ENCODE data around the gene SIDT2. TPM values are rescaled to one million over a fixed set of nuclear protein-coding genes. Genes with fewer than 3 reads are reported as not detected.

Gene SIDT2
- total and polyA plus RNA-seq, 2 of the 8 experiments (the other 6 are each of a cell fraction or from before 2014, with no cell fraction given) = 18.5 to 21.1 TPM

DNA sequence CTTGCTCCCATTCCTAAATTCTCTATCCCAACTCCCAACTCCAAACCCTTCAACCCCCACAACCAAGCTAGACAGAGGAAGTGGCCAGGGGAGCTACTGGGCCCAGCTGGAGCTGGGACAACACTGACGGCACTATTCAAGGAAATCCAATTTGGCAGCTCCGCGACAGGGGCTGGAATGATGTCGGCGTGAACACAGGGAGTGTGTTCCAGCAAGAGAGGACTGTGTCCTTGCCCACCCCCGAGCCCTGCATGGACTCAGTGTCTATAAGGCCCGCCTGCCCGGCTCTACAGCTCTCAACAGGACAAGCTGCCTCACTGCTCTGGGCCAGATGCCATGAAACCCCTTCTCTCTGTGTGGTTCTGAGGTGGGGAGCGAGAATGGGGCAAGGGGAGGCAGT, 42.0 kb downstream of the SIDT2 start:
- Histone ChIP-seq H3K4me3 (ENCODE audit: extremely low read depth in 1 of 4, insufficient read depth in 2 of 4, low read depth in 3 of 4, low read length in 4 of 4) (no peak overlapping the region), H4K8ac (ENCODE audit: extremely low read depth, insufficient read depth, low read length) (no peak overlapping the region), H3K4ac (replicated peaks; ENCODE audit: insufficient read length, low read depth, low read length) (no peak overlapping the region), H2BK12ac (ENCODE audit: low read depth, low read length) (no peak overlapping the region), H3K27me3 (replicated peaks in 1 of 4; ENCODE audit: control insufficient read depth in 3 of 4, extremely low read depth in 1 of 4, insufficient read depth in 3 of 4, low read length in 3 of 4) (no peaks in the 10 kb centered on the region), H4K5ac (ENCODE audit: insufficient read length, low read depth, low read length) (no peak overlapping the region), H3K4me1 (replicated peaks in 1 of 4; ENCODE audit: control insufficient read depth in 3 of 4, insufficient read depth in 4 of 4, low read length in 3 of 4) (no peaks in the 10 kb centered on the region), H3K79me1 (ENCODE audit: low read depth, low read length) (no peaks in the 10 kb centered on the region), H3K14ac (ENCODE audit: insufficient read length) (no peak overlapping the region), H3K23me2 (ENCODE audit: low read depth, low read length) (no peaks in the 10 kb centered on the region), H3K23ac (ENCODE audit: insufficient read length) (no peak overlapping the region), H3K79me2 (ENCODE audit: control insufficient read depth in 1 of 2, insufficient read depth in 2 of 2, low read length in 2 of 2) (no peaks in the 10 kb centered on the region; a peak in 1 of 4 replicates), H2BK15ac (ENCODE audit: low read length) (no peak overlapping the region), H3K9me3 (ENCODE audit: insufficient read depth in 2 of 2, low read depth in 1 of 2, low read length in 1 of 2) (no peaks in the 10 kb centered on the region), H2AFZ (ENCODE audit: low read length) (no peak overlapping the region), H3K36me3 (ENCODE audit: control insufficient read depth in 2 of 4, insufficient read depth in 4 of 4, low read length in 3 of 4) (peaks cover 9 to 38% (median 26%) of the 10 kb centered on the region in 4 experiments; a peak in 7 of 8 replicates), H3K18ac (ENCODE audit: extremely low read depth, low read length) (no peak overlapping the region), H3K56ac (replicated peaks; ENCODE audit: insufficient read length, low read depth, low read length) (no peak overlapping the region), H3K4me2 (ENCODE audit: insufficient read depth in 1 of 2, low read depth in 2 of 2, low read length in 2 of 2) (no peak overlapping the region), H3K27ac (ENCODE audit: low read depth, low read length) (no peak overlapping the region), H2BK5ac (ENCODE audit: low read depth, low read length) (no peak overlapping the region), H2BK20ac (ENCODE audit: low read length) (no peak overlapping the region), H4K91ac (replicated peaks; ENCODE audit: insufficient read length, low read length) (no peak overlapping the region), H3K9ac (replicated peaks in 1 of 4; ENCODE audit: extremely low read depth in 1 of 4, low read depth in 3 of 4, low read length in 3 of 4) (no peak overlapping the region), H4K20me1 (replicated peaks in 1 of 2; ENCODE audit: control insufficient read depth in 1 of 2, insufficient read depth in 2 of 2, low read length in 2 of 2) (peaks cover 0 to 1% of the 10 kb centered on the region in 2 experiments), H2AK5ac (ENCODE audit: low read depth, low read length) (no peak overlapping the region), H2BK120ac (replicated peaks; ENCODE audit: low read depth, low read length) (no peak overlapping the region)
- no peak for TF ChIP-seq HDAC2 (IDR thresholded peaks at IDR 0.05; ENCODE audit: borderline replicate concordance in 1 of 2, low read depth in 2 of 2, low read length in 2 of 2)
- FAIRE-seq (no peak), DNase-seq (ENCODE audit: low read depth in 1 of 2, low spot score in 2 of 2) (no peak)
- WGBS, 2 experiments (ENCODE audit: extremely low coverage in 1 of 2, insufficient coverage in 1 of 2, insufficient read length in 1 of 2, insufficient replicate concordance in 2 of 2, low coverage in 1 of 2, low lambda C conversion rate in 2 of 2, missing lambda C conversion rate in 1 of 2) = 87% methylated on average over 9 of the region's 9 CpGs; no CpG with 5 or more reads in 1 of the 2 experiments
- ChIA-PET CTCF (ENCODE audit: partially characterized antibody) (interaction anchor here (0.9 to 25.0 kb wide), 6 partner anchors 9 to 82 kb away, joined by 3 to 449 read pairs (median 20); partner anchors contain the start of genes PCSK7, SIDT2 and TAGLN), POLR2A (ENCODE audit: partially characterized antibody) (interaction anchor here (0.8 to 4.0 kb wide), 7 partner anchors 9 to 76 kb away, joined by 3 to 17 read pairs (median 6); partner anchors contain the start of gene TAGLN)

All from H1 (cell line).